ENCODE measurements around the gene MMP13.
"Not testable (repeated sequence)": the region's sequence is repeated elsewhere in the genome, so short reads cannot be mapped to it uniquely, and the experiment has no call there.

Gene MMP13

GRCh38 chr11:102955624-102956023 is at the start of gene MMP13:
MMP13 (minus strand) TSS chr11:102955732; CDS start chr11:102955705, 27 bp downstream.
- DNase-seq (ENCODE audit: low read depth) = no peak

GRCh38 chr11:103004234-103004633 is 48.7 kb upstream of the MMP13 start:
- DNase-seq (ENCODE audit: low read depth) = not testable (repeated sequence)

DNA sequence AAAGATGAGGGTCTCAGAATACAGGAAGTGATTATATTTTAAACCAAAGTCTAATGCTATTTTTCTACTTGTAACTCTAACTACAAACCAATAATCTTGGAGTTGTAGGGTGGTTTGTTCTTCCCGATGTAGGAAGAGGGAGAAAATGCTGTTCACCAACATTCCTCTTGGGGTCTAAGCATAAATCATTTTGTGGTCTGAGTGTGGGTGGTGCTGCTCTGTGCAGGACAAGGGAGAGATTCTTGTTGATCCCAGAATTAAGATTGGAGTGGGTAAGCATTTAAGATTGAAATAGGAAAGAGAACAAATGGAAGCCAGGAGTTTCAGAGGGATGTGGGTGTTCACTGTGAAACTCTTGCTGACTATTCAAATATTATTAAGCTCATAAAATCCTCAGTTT is 38.6 kb upstream of the MMP13 start:
- DNase-seq (ENCODE audit: low read depth) = no peak

DNA sequence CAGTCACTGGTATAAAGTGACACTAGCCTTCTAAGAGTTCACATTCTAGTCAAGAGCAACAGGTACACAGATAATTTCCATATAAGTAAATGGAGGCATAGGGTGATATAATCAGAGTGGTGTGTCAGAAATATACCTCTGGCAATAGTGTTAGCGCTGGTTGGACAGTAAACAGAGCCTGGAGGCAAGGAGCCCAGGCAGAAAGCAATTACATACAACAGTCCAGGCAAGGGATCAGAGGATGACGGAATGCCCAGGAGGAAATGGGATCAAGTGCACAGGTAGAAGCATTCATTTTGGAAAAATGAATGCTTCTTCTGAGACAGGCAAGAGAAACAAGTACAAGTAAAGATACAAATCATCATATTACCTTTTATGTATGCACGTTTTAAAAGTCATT is 36.2 kb upstream of the MMP13 start:
- no peak for DNase-seq (ENCODE audit: low read depth)

- no peak for DNase-seq (ENCODE audit: low read depth)
Observed at GRCh38 chr11:102990145-102990544, 34.6 kb upstream of the MMP13 start.

- no peak for DNase-seq (ENCODE audit: low read depth)
Observed at GRCh38 chr11:102989379-102990047, 34.0 kb upstream of the MMP13 start.

GRCh38 chr11:102986815-102987214 is 31.3 kb upstream of the MMP13 start:
- no peak for DNase-seq (ENCODE audit: low read depth)

GRCh38 chr11:102985850-102986249 is 30.3 kb upstream of the MMP13 start:
- DNase-seq (ENCODE audit: low read depth) = no peak

DNA sequence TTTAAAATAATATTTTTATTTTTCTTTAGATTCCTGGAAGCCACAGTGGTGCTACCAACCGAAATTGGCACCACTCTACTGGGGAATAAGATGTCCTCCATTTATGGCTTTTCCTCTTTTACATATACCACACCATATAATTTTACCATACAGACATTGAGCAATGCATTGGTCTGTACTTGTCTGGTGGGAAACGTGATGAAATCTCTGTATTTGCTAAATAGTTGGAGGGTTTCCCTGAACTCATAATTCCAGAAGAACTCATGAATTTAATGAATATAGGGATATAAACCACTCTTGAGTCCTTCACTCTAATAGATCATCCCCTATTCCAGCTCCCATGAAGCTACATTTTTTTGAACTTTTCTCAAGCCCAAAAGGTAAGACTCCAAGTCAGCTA is 28.0 kb upstream of the MMP13 start:
- no peak for DNase-seq (ENCODE audit: low read depth)

DNA sequence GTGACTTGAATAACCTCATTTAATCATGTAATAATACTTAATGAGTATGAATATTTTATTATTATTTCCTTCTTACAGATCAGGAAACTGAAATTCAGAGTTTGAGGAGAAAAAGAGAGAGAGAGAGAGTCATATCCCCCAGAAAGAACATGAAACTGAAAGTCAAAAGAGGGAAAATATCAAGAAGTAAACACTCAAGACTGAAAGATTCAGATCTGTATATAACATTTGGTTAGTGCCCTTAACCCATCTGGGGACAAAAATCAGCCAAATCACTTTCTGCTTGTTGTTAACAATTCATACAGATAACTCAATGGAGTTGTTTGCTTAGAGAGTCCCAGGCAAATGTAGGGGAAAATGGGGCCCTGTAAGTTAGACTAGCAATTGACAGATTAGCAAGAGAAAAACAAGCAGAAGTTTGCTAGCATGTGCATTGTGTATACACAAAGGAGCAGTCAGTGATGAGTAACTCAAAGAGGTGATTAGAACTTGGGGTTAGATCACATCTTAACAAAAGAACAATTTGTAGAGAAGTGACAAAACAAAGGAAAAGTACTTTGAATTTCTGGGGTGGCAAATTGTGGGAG is 25.9 kb upstream of the MMP13 start:
- DNase-seq (ENCODE audit: low read depth) = no peak

- DNase-seq (ENCODE audit: low read depth) = no peak
Observed at GRCh38 chr11:102974552-102975280, 19.2 kb upstream of the MMP13 start.

GRCh38 chr11:102973698-102974097 is 18.2 kb upstream of the MMP13 start:
- DNase-seq (ENCODE audit: low read depth) = not testable (repeated sequence)

DNA sequence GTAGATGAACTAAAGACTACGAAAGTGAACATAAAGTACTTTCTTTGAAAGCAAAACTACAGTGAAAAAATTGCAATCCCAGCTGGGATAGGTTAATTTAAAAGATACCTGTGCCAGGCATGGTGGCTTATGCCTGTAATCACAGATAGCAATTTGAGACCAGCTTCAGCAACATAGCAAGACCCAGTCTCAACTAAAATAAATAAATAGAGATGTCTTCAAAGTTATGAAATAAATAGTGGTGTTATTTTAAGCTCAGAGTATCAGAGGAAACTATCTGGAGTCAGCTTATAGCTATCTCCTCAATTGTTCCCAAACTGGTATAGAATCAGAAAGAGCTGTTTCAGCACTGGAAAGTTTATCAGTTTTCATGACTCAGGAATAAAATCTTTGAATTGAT is 17.3 kb upstream of the MMP13 start:
- no peak for DNase-seq (ENCODE audit: low read depth)

- no peak for DNase-seq (ENCODE audit: low read depth)
Observed at GRCh38 chr11:102971766-102972165, 16.2 kb upstream of the MMP13 start.

GRCh38 chr11:102967497-102967896 is 12.0 kb upstream of the MMP13 start:
- DNase-seq (ENCODE audit: low read depth) = no peak

- DNase-seq (ENCODE audit: low read depth) = no peak
Observed at GRCh38 chr11:102966011-102966410, 10.5 kb upstream of the MMP13 start.

- no peak for DNase-seq (ENCODE audit: low read depth)
Observed at GRCh38 chr11:102964867-102965266, 9.3 kb upstream of the MMP13 start.

- DNase-seq (ENCODE audit: low read depth) = no peak
Observed at GRCh38 chr11:102957953-102958352, 2.4 kb upstream of the MMP13 start.

DNA sequence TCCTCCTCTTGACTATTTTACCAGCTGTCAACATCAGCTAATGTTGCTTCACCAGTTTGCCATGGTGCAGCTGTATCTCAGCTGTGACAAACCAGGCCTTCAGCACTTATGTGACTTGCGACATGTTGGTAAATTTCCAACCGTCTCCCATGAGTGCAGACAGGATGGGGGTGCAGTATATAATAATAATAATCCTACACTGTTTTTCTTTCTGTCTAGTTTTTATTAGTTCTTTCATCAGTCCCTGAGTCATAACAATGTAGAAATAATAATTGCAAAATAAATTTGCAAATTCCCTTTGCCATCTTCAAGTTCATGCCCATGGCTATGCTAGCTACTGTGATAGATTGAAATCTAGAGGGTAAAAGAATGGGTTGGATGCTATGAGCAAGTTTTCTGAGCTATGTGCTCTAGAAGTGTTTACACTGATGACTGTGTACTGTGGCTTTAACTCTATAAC is 4.9 kb downstream of the MMP13 start:
- no peak for DNase-seq (ENCODE audit: low read depth)

DNA sequence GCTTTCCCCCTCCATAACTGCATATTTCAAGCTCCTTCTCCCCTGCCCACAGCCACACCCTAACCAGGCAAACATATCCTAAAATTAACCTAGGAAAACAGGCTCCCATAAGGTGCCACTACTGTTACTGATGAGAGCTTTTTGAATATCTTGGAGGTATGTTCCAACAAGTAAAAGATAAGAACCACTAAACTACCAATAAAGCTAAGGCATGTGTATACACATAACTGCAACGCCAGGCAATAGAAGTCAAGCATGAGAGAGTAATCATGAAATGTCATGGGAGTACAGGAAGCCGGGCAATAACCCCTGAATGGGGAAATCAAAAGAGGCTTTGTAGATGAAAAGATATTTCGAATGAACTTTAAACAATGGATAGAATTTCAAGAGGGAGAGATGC is 9.3 kb downstream of the MMP13 start:
- DNase-seq (ENCODE audit: low read depth) = no peak

GRCh38 chr11:102940714-102941588 is 14.6 kb downstream of the MMP13 start:
- DNase-seq (ENCODE audit: low read depth) = peak; percentile 2

- no peak for DNase-seq (ENCODE audit: low read depth)
Observed at GRCh38 chr11:102936864-102937509, 18.5 kb downstream of the MMP13 start.

All from activated T-cell treated with anti-CD3 and anti-CD28 coated beads for 1 hour (primary cell).